Endothelial cell of umbilical vein (primary cell): Measurements from ENCODE around the gene ARL6IP4. TPM values are rescaled to one million over a fixed set of nuclear protein-coding genes. Genes with fewer than 3 reads are reported as not detected.

Source experiments
- BruUV-seq: library from RNA; stranded (reverse); fragments of 400-500 nt; replicated peaks from 2 replicates; lab custom pipeline; 2021; lab: Mats Ljungman, UMichigan
- CTCF ChIA-PET: fragments of 300-600, 350-600 bp; sonication (Branson Sonifier 250); formaldehyde crosslinking; loops from one replicate; lab custom pipeline; 2021; ENCODE audit warnings: antibody characterized with exemption, inconsistent platforms; lab: Charles Lee
- POLR2A ChIA-PET: fragments of 300-600, 350-600 bp; sonication (Branson Sonifier 250); formaldehyde crosslinking; loops from one replicate; lab custom pipeline; 2021; ENCODE audit warnings: antibody characterized with exemption, inconsistent platforms; lab: Charles Lee
- DNase-seq: peaks from one replicate; pipeline ENCODE4 v3.0.0-alpha.2; 2011; ENCODE audit warnings: low read depth, low spot score
- FAIRE-seq: peaks from 2 replicates; lab custom pipeline; 2011; peaks lifted over from hg19 to GRCh38; lab: Jason Lieb, UNC
- H2AFZ ChIP-seq: 2 replicates; pipeline ENCODE4 v1.6.0; 2012; ENCODE audit warnings: low read depth, low read length, control low read depth, inconsistent platforms
- H3K27ac ChIP-seq: 2 replicates; pipeline ENCODE4 v1.5.1; 2011; ENCODE audit warnings: low read depth, mild to moderate bottlenecking, control low read depth, low read length, moderate library complexity; ENCODE audit not compliant: insufficient read depth
- H3K27me3 ChIP-seq, 2 experiments: 2 replicates each; pipeline versions ENCODE4 v1.6.0 to v1.6.1; 2011; ENCODE audit warnings: low read length in 2 of 2, mixed read lengths in 1 of 2; ENCODE audit not compliant: control insufficient read depth in 2 of 2, insufficient read depth in 2 of 2
- H3K36me3 ChIP-seq, 2 experiments: 2 replicates in 1 of 2; 3 replicates in 1 of 2; pipeline ENCODE4 v1.5.1; 2011; ENCODE audit warnings: low read length in 2 of 2, mild to moderate bottlenecking in 1 of 2, moderate library complexity in 1 of 2; ENCODE audit not compliant: control insufficient read depth in 2 of 2, insufficient read depth in 2 of 2; ENCODE audit errors: extremely low read depth in 1 of 2
- H3K4me1 ChIP-seq: 3 replicates; pipeline ENCODE4 v1.5.1; 2011; ENCODE audit warnings: mild to moderate bottlenecking, low read length; ENCODE audit not compliant: control insufficient read depth, insufficient read depth; ENCODE audit errors: extremely low read depth
- H3K4me2 ChIP-seq: 2 replicates; pipeline ENCODE4 v1.6.1; 2011; ENCODE audit warnings: low read length, control low read depth, mixed read lengths; ENCODE audit not compliant: insufficient read depth
- H3K4me3 ChIP-seq, 3 experiments: fragments of 200-600 bp in 1 of 3; sonication (generic), shearing (Covaris generic) in 1 of 3; replicated peaks in 1 of 3; 2 replicates each; pipeline ENCODE4 v1.5.1; 2011 to 2016; ENCODE audit warnings: control low read depth in 3 of 3, low read length in 3 of 3, mild to moderate bottlenecking in 2 of 3, inconsistent platforms in 1 of 3, low read depth in 1 of 3, moderate library complexity in 1 of 3; ENCODE audit not compliant: insufficient read depth in 1 of 3
- H3K79me2 ChIP-seq: 2 replicates; pipeline ENCODE4 v1.6.0; 2012; ENCODE audit warnings: low read length, inconsistent platforms; ENCODE audit not compliant: control insufficient read depth, insufficient read depth
- H3K9ac ChIP-seq: replicated peaks from 2 replicates; pipeline ENCODE3; 2011; ENCODE audit warnings: low read length, control low read depth; ENCODE audit not compliant: insufficient read depth; ENCODE audit errors: extremely low read depth
- H3K9me1 ChIP-seq: replicated peaks from 3 replicates; pipeline ENCODE4 v1.6.0; 2011; ENCODE audit warnings: mild to moderate bottlenecking, low read length; ENCODE audit not compliant: control insufficient read depth, insufficient read depth; ENCODE audit errors: extremely low read depth
- H3K9me3 ChIP-seq: replicated peaks from 2 replicates; pipeline ENCODE4 v1.5.1; 2012; ENCODE audit warnings: low read length, inconsistent platforms; ENCODE audit not compliant: control insufficient read depth, insufficient read depth
- H4K20me1 ChIP-seq: replicated peaks from 2 replicates; pipeline ENCODE3; 2011; ENCODE audit warnings: mild to moderate bottlenecking, low read length; ENCODE audit not compliant: control insufficient read depth, insufficient read depth; ENCODE audit errors: extremely low read depth
- EZH2 ChIP-seq: IDR thresholded peaks from 2 replicates; pipeline ENCODE4 v1.6.1; 2012; ENCODE audit warnings: borderline replicate concordance, low read depth, mild to moderate bottlenecking, moderate library complexity, low read length, inconsistent platforms; ENCODE audit not compliant: severe bottlenecking
- FOS ChIP-seq: IDR thresholded peaks from 2 replicates; pipeline ENCODE4 v1.6.1; 2011; ENCODE audit warnings: mild to moderate bottlenecking, low read length, moderate library complexity, borderline replicate concordance; ENCODE audit not compliant: insufficient read depth
- GATA2 ChIP-seq: IDR thresholded peaks from 2 replicates; pipeline ENCODE4 v1.7.0; 2011; ENCODE audit warnings: low read depth, mild to moderate bottlenecking, moderate library complexity, mixed read lengths, low read length; ENCODE audit not compliant: insufficient read length, insufficient read depth
- JUN ChIP-seq: IDR thresholded peaks from 2 replicates; pipeline ENCODE4 v1.6.1; 2011; ENCODE audit warnings: borderline replicate concordance, low read depth; ENCODE audit not compliant: insufficient read length, insufficient read depth
- MYC ChIP-seq: IDR thresholded peaks from one replicate; pipeline ENCODE4 v1.6.1; 2011; ENCODE audit warnings: mild to moderate bottlenecking, low read depth, low read length
- POLR2A ChIP-seq: IDR thresholded peaks from 2 replicates; pipeline ENCODE4 v1.6.1; 2012; ENCODE audit warnings: low read depth, mild to moderate bottlenecking, control low read depth, low read length
- POLR2AphosphoS5 ChIP-seq: IDR thresholded peaks from 2 replicates; pipeline ENCODE4 v1.6.1; 2012; ENCODE audit warnings: low read depth, mild to moderate bottlenecking, control low read depth, low read length, moderate library complexity; ENCODE audit not compliant: insufficient read depth
- dilution Hi-C: fragments of 300-500 bp; cut with MboI; formaldehyde crosslinking; loops from one replicate; pipeline ENCODE4 v1.15.0; 2019; ENCODE audit warnings: low sequenced_read_pairs; ENCODE audit not compliant: extremely low pct_ligation_motif_present
- intact Hi-C: fragments of 100-400 bp; cut with micrococcal nuclease; formaldehyde crosslinking; loops from one replicate; pipeline ENCODE4 v1.10.0; 2022
- polyA plus RNA-seq, 4 experiments: library from polyadenylated mRNA; depleted of rRNA in 3 of 4; stranded (reverse) in 3 of 4; unstranded in 1 of 4; fragments of >200 nt; gene quantifications; 2 replicates each; pipeline versions ENCODE4 v1.2.1 to v1.2.3, GENCODE V29; 2011 to 2012; ENCODE audit warnings: missing spikeins in 1 of 4
- total RNA-seq: library from RNA; stranded (reverse); gene quantifications from 2 replicates; pipeline ENCODE4 v1.2.3, GENCODE V29; 2021
- TF ChIP-seq, protein P1 (sequence below): IDR thresholded peaks from 2 replicates; pipeline ENCODE4 v1.6.1; 2011; ENCODE audit not compliant: insufficient read depth, insufficient read length

The ARL6IP4 gene
- total and polyA plus RNA-seq, 2 donors (not counting 3 experiments of a cell fraction or from before 2014, with no cell fraction given), result 193 to 226 TPM

DNA sequence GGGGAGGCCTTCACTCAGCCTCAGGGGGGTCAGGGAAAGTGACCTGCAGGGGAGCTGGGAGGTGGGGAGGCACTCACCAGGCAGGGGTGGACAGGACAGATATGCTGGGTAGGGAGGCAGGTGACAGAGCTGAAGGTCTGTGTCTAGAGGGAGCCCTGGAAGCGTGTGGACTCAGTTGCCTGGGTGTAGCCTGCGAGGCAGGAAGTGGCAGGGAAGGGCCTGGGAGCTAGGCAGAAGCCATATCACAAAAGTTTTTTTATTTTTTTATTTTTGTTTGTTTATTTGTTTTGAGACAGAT, 39.3 kb downstream of the ARL6IP4 start:
- no peaks in the 10 kb centered on the region for H3K36me3 ChIP-seq
- H3K9ac ChIP-seq, result no peak overlapping the region
- intact Hi-C loops, result no loop called here
- no peaks in the 10 kb centered on the region for H3K9me1 ChIP-seq
- H3K79me2 ChIP-seq, result no peaks in the 10 kb centered on the region
- H3K27me3 ChIP-seq, result no peaks in the 10 kb centered on the region
- TF ChIP-seq, protein P1, sequence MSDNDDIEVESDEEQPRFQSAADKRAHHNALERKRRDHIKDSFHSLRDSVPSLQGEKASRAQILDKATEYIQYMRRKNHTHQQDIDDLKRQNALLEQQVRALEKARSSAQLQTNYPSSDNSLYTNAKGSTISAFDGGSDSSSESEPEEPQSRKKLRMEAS, result no peak
- TF ChIP-seq POLR2A, result no peak
- no peak for TF ChIP-seq GATA2
- no peak for TF ChIP-seq MYC
- no peak for TF ChIP-seq FOS
- no peak for TF ChIP-seq POLR2AphosphoS5
- TF ChIP-seq EZH2, result no peak
- no TSS peak for BruUV-seq
- peaks cover under 1% of the 10 kb centered on the region for H3K4me1 ChIP-seq
- H3K27ac ChIP-seq, result no peak overlapping the region
- DNase-seq (no peak), FAIRE-seq (no peak)
- no peak overlapping the region for H2AFZ ChIP-seq
- H3K4me2 ChIP-seq, result no peak overlapping the region
- H3K9me3 ChIP-seq, result no peaks in the 10 kb centered on the region
- ChIA-PET POLR2A (no interaction called here), CTCF (interaction anchor here (1.0 kb wide), 1 partner anchor 30 kb away, joined by 5 read pairs; no protein-coding TSS in a partner anchor)
- H3K4me3 ChIP-seq, result no peak overlapping the region
- dilution Hi-C loops, result no loop called here
- no peaks in the 10 kb centered on the region for H4K20me1 ChIP-seq

DNA sequence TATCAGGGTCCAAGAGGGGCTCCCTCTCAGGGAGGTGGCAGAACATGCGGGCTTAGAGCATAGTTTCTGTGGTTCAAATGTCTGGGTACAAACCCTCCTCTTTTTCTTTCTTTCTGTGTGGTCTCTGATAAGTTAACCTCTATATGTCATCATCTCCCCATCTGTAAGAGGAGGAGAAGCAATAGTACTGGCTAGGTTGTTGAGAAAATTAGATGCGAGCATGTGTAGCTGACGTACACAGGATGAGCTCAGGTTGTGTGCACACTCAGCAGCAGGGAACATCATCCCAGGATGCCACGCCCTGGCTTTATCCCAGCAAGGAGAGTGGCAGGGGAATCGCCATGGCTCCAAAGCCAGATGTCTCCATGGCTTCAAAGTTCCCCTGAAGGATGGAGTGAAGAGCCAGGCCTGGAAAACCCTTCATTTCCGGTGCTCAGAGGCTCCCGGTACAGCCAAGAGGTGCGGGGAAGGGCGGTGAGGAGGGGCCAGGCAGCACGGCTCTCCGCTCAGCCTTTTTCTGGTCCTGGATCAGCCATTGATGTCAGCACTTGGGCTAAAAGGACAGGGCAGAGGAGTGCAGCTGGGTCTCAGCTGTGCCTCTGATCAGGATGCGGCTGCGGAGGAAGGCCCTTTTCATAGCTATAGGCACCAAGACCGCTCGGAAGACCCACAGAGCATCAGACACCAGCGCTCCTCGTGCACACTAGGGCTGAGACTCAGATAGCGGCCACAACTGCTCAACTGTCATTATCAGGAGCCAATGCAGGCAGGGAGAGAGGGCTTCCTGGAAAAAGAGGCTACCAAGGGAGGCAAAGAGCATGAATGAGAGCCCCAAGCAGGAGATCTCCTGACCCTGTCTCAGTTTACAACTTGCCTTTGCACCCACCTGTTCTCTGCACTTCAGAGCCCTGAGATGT, 41.5 kb downstream of the ARL6IP4 start:
- H3K79me2 ChIP-seq, result no peaks in the 10 kb centered on the region
- ChIA-PET POLR2A (no interaction called here), CTCF (interaction anchor here (2.3 kb wide), 1 partner anchor 216 kb away, joined by 10 read pairs; no protein-coding TSS in a partner anchor)
- H2AFZ ChIP-seq, result no peak overlapping the region
- no peaks in the 10 kb centered on the region for H4K20me1 ChIP-seq
- no peaks in the 10 kb centered on the region for H3K36me3 ChIP-seq
- TF ChIP-seq JUN (no peak), EZH2 (no peak), FOS (no peak)
- TF ChIP-seq, protein P1, result no peak
- dilution Hi-C loops (no loop called here), intact Hi-C loops (no loop called here)
- peaks cover 3% of the 10 kb centered on the region for H3K4me1 ChIP-seq
- no peak overlapping the region for H3K4me2 ChIP-seq
- DNase-seq (no peak), FAIRE-seq (no peak)
- H3K9me3 ChIP-seq, result no peaks in the 10 kb centered on the region
- no peaks in the 10 kb centered on the region for H3K27me3 ChIP-seq
- no peak overlapping the region for H3K4me3 ChIP-seq
- H3K9me1 ChIP-seq, result no peaks in the 10 kb centered on the region
- no peak overlapping the region for H3K9ac ChIP-seq
- BruUV-seq, result no TSS peak
- H3K27ac ChIP-seq, result no peak overlapping the region
